ENCODE data around the gene SERPINB8. TPM values are rescaled to one million over a fixed set of nuclear protein-coding genes. Genes with fewer than 3 reads are reported as not detected.

The SERPINB8 gene
- total and polyA plus RNA-seq, 8 donors: 1.2 to 15.3 (median 8.5) TPM

DNA sequence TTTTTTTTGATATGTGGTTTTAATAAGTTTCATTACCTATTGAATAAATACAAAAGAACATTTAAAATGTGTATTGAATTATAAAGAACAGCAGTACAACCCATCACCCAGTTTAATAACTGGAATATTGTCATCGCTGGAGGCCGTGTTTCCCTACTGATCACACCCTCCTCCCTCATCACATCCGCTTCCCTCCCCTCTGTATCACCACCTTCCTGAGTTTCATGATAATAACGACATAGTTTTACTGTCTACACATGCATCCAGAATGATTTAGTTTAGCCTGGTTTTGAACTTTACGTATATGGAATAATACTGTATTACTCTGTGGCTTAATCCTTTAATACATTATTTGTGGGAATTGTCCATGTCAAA lies 2.1 kb downstream of the SERPINB8 start:
- Histone ChIP-seq H3K4me3 (no peak overlapping the region), H3K36me3 (no peaks in the 10 kb centered on the region), H3K9me3 (no peaks in the 10 kb centered on the region), H3K4me1 (peaks cover 9 to 28% (median 15%) of the 10 kb centered on the region in 4 donors), H3K27ac (no peak overlapping the region), H3K27me3 (no peaks in the 10 kb centered on the region)
- no peak for DNase-seq
- intact Hi-C loops (cut with DNase I; ENCODE audit: low total_unique reads): no loop called here
- TF ChIP-seq POLR2AphosphoS5 (IDR thresholded peaks at IDR 0.05): no peak
- 86 to 91% (median 88%) methylated on average over 5 of the region's 5 CpGs for WGBS, 5 donors

GRCh38 chr18:63974991-63975390 lies 5.1 kb downstream of the SERPINB8 start:
- TF ChIP-seq EP300 (IDR thresholded peaks at IDR 0.05) (no peak), POLR2A (IDR thresholded peaks at IDR 0.05) (no peak), POLR2AphosphoS5 (IDR thresholded peaks at IDR 0.05) (no peak)
- TF ChIP-seq, protein P1, sequence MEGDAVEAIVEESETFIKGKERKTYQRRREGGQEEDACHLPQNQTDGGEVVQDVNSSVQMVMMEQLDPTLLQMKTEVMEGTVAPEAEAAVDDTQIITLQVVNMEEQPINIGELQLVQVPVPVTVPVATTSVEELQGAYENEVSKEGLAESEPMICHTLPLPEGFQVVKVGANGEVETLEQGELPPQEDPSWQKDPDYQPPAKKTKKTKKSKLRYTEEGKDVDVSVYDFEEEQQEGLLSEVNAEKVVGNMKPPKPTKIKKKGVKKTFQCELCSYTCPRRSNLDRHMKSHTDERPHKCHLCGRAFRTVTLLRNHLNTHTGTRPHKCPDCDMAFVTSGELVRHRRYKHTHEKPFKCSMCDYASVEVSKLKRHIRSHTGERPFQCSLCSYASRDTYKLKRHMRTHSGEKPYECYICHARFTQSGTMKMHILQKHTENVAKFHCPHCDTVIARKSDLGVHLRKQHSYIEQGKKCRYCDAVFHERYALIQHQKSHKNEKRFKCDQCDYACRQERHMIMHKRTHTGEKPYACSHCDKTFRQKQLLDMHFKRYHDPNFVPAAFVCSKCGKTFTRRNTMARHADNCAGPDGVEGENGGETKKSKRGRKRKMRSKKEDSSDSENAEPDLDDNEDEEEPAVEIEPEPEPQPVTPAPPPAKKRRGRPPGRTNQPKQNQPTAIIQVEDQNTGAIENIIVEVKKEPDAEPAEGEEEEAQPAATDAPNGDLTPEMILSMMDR (IDR thresholded peaks at IDR 0.05): peak in 2 of 7 experiments; percentile 11 to 17
- intact Hi-C loops (cut with DNase I; ENCODE audit: low total_unique reads): no loop called here
- H3K36me3 ChIP-seq: no peaks in the 10 kb centered on the region
- no peaks in the 10 kb centered on the region for H3K9me3 ChIP-seq
- H3K27ac ChIP-seq: no peak overlapping the region
- peaks cover 6 to 31% (median 15%) of the 10 kb centered on the region in 4 donors for H3K4me1 ChIP-seq
- WGBS, 5 donors: 14 to 39% (median 32%) methylated on average over 2 of the region's 2 CpGs
- H3K27me3 ChIP-seq: no peaks in the 10 kb centered on the region
- peak in 1 of 2 donors; percentile 16 for DNase-seq
- no peak overlapping the region for H3K4me3 ChIP-seq

DNA sequence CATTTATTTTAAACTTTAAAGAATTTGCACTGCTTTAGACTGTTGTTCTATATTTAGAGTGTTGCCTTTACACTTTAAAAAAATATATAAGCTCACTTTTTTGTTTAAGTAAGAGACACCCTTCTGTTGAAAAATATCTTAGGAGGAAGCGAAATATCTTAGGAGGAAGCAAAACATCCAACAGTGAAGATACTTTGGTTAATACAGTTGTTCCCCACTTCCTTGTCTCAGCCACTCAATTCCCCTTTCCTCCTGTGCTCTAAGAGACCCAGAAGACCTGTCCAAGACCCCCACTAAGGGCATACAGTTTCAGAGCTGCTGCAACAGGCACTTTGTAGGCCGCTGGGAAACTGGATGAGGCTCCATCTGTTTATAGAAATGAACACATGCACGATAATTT lies 5.7 kb downstream of the SERPINB8 start:
- Histone ChIP-seq H3K27me3 (no peaks in the 10 kb centered on the region), H3K27ac (peak overlapping the region in 1 of 5 donors; percentile 8), H3K4me3 (no peak overlapping the region), H3K4me1 (peaks cover 6 to 36% (median 16%) of the 10 kb centered on the region in 4 donors), H3K36me3 (no peaks in the 10 kb centered on the region), H3K9me3 (no peaks in the 10 kb centered on the region)
- no peak for DNase-seq
- 57 to 70% (median 64%) methylated on average over 3 of the region's 3 CpGs for whole genome bisulfite sequencing, 5 donors
- intact Hi-C loops (cut with DNase I; ENCODE audit: low total_unique reads): no loop called here
- TF ChIP-seq EP300 (IDR thresholded peaks at IDR 0.05) (no peak), POLR2A (IDR thresholded peaks at IDR 0.05) (no peak), POLR2AphosphoS5 (IDR thresholded peaks at IDR 0.05) (no peak)
- TF ChIP-seq, protein P1 (IDR thresholded peaks at IDR 0.05): no peak

GRCh38 chr18:63977040-63977439 lies 7.2 kb downstream of the SERPINB8 start:
- intact Hi-C loops (cut with DNase I; ENCODE audit: low total_unique reads): no loop called here
- Histone ChIP-seq H3K27me3 (no peaks in the 10 kb centered on the region), H3K4me1 (peaks cover 0 to 22% (median 8%) of the 10 kb centered on the region in 4 donors), H3K9me3 (no peaks in the 10 kb centered on the region), H3K27ac (no peak overlapping the region), H3K36me3 (peaks cover 8 to 14% (median 13%) of the 10 kb centered on the region in 4 donors), H3K4me3 (no peak overlapping the region)
- TF ChIP-seq POLR2A (IDR thresholded peaks at IDR 0.05) (no peak), EP300 (IDR thresholded peaks at IDR 0.05) (no peak), POLR2AphosphoS5 (IDR thresholded peaks at IDR 0.05) (no peak)
- TF ChIP-seq, protein P1 (IDR thresholded peaks at IDR 0.05): no peak
- no peak for DNase-seq
- WGBS, 5 donors: 90 to 98% (median 92%) methylated on average over 3 of the region's 3 CpGs

- Histone ChIP-seq H3K4me1 (peaks cover 0 to 22% (median 8%) of the 10 kb centered on the region in 4 donors), H3K36me3 (peaks cover 19 to 36% (median 34%) of the 10 kb centered on the region in 4 donors), H3K9me3 (no peaks in the 10 kb centered on the region), H3K27me3 (no peaks in the 10 kb centered on the region), H3K27ac (peak overlapping the region; percentile 0 to 61 (median 9)), H3K4me3 (peak overlapping the region; percentile 18 to 23 (median 20))
- WGBS, 5 donors: 4 to 10% (median 8%) methylated on average over 6 of the region's 6 CpGs
- intact Hi-C loops (cut with DNase I; ENCODE audit: low total_unique reads): no loop called here
- TF ChIP-seq POLR2AphosphoS5 (IDR thresholded peaks at IDR 0.05) (peak in 1 of 3 donors; percentile 14), POLR2A (IDR thresholded peaks at IDR 0.05) (no peak)
- TF ChIP-seq, protein P1 (IDR thresholded peaks at IDR 0.05): peak in 5 of 7 experiments; percentile 34 to 79 (median 71)
- DNase-seq: peak; percentile 51 to 82
Measured at GRCh38 chr18:63979409-63979920, 9.6 kb downstream of the SERPINB8 start.
